OCI-LY1 (cell line): ENCODE results near the gene CDRT15.

Experiments
- EZH2 ChIP-seq: fragments of 200-600 bp; sonication (generic), shearing (Covaris generic); IDR thresholded peaks from 2 replicates; pipeline ENCODE4 v1.8.0; 2017; ENCODE audit warnings: borderline replicate concordance, mixed run types, mild to moderate bottlenecking, antibody characterized with exemption, low read length, moderate library complexity, mixed read lengths
- TF ChIP-seq, protein P1 (sequence below): fragments of 200-600 bp; sonication (generic), shearing (Covaris generic); IDR thresholded peaks from 2 replicates; pipeline ENCODE4 v1.5.1; 2017; ENCODE audit warnings: mild to moderate bottlenecking, antibody characterized with exemption, low read length, moderate library complexity, mixed read lengths

GRCh38 chr17:14198013-14198412, 38.6 kb downstream of the CDRT15 start:
- TF ChIP-seq, protein P1, sequence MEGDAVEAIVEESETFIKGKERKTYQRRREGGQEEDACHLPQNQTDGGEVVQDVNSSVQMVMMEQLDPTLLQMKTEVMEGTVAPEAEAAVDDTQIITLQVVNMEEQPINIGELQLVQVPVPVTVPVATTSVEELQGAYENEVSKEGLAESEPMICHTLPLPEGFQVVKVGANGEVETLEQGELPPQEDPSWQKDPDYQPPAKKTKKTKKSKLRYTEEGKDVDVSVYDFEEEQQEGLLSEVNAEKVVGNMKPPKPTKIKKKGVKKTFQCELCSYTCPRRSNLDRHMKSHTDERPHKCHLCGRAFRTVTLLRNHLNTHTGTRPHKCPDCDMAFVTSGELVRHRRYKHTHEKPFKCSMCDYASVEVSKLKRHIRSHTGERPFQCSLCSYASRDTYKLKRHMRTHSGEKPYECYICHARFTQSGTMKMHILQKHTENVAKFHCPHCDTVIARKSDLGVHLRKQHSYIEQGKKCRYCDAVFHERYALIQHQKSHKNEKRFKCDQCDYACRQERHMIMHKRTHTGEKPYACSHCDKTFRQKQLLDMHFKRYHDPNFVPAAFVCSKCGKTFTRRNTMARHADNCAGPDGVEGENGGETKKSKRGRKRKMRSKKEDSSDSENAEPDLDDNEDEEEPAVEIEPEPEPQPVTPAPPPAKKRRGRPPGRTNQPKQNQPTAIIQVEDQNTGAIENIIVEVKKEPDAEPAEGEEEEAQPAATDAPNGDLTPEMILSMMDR: no peak
- no peak for TF ChIP-seq EZH2
